GM19025 (cell line): ENCODE data around the gene STARD10.

ENCODE experiments used
- ATAC-seq: cut with Tn5 transposase; IDR thresholded peaks from one replicate; pipeline ENCODE4 v1.9.1; 2021; ENCODE audit warnings: mild to moderate bottlenecking, low read depth, moderate library complexity; ENCODE audit not compliant: unreplicated experiment

STARD10 gene

DNA sequence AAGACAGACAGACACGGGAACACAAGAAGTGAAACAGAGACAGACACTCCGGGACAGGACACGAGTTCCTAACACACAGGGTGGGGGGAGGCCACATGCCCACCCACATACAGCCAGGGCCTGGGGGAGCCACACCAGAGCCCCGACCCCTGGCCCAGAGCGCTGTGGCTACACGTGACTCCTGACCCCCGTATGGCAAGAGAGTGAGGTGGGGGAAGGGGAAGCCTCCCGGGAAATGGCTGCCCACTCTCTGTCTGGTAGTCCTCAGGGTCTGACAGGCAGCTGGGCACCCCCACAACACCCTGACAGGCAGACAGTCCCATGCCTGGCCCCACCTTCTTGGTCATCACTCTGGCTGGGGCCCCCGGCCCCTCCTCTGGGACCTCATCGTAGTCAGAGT, 81.0 kb downstream of the STARD10 start:
- ATAC-seq = no peak

DNA sequence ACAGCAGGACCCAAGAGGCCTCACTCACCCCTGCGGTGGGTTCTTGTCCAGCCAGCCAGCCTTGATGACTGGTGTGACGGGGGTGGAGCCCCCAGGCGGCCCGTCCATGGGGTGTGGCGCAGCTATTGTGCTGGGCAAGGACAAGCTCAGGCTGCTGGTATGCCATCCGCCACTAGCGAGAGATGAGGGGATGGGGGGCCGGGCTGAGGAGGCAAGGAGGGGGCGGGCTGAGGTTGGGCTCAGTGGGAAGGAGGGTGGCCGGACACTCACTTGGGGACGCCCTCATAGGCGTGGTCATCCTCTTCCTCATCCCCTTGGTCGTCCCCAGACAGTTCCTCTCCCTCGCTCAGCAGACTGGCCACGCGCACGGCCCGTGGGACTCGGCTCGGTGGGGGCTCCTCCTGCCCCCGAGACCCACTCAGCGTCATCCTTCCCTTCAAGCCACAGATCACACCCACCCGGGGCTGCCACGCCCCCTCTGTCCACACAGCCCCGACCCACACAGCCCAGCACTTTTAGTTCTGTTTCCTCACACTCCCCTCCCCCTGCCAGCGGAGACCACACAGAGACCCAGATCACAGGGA, 81.6 kb downstream of the STARD10 start:
- no peak for ATAC-seq

DNA sequence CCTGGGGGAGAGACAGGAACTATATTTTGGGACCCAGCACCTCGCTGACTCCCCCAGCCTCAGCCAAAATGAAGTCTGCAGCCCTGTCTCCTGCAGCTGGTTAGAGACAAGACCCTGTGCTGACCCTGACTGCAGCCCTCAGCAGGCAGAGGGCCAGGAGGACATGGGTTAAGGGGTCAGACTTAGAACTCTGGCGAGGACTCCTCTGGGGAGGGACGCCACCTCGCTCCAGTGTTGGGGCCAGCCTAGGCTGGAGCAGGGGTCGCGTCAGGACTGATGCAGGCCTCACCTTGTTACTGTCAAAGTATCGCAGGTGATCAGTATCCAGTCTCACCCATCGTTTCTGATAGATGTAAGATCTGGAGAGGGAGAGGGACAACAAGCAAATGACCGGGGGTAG, 82.7 kb downstream of the STARD10 start:
- ATAC-seq = no peak

DNA sequence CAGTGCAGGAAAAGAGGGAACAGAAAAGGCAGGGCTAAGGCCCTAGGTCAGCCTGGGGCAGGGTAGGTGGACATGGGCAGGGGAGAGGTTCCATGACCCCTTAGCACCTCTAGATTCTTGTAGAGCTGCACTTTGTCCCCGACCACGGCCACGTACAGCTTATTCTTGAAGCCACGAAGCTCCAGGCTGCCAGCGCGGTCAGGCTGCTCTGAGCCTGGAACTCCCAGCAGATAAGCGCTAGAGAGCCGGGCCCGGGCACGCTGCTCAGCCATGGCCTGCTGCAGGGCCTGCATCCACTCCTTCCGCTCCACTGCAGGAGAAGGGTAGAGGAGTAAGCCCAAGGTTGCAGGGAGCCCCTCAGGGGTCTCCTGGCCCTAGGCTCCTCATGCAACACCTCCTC, 83.6 kb downstream of the STARD10 start:
- no peak for ATAC-seq

DNA sequence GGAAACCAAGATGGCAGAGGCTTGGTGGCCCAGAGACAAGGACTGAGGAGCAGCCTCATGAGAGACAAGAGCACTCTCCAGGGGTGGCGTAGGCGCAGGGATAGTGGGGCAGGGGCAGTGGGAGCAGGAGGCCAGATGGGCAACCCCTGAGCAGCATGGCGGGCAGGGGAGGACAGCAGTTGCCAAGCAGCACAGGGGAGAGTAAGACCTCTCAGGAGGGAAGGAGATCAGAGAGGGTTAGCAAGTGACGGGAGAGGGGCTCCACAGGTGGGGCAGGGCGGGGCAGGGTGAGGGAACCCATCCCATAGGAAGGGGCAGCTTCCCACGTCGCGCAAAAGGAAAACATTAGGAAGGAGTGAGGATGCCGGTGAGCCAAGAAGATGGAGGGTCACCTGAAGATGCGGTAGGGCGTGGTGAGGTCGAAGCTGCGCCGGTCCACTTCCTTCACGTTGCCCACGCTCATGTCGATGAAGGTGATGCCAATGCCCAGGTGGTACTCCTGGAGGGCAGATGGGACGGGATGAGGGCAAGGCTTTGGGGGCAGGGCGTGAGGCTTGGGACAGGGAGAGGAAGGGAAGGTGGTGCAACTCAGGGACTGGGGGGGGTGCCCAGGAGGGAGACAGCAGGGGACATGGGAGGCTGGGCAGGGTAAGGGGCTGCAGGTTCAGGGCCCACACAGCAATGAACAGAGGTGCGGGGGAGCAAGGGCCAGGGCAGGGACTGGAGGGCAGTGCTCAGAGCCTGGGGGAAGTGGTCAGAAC, 84.2 kb downstream of the STARD10 start:
- ATAC-seq = no peak

DNA sequence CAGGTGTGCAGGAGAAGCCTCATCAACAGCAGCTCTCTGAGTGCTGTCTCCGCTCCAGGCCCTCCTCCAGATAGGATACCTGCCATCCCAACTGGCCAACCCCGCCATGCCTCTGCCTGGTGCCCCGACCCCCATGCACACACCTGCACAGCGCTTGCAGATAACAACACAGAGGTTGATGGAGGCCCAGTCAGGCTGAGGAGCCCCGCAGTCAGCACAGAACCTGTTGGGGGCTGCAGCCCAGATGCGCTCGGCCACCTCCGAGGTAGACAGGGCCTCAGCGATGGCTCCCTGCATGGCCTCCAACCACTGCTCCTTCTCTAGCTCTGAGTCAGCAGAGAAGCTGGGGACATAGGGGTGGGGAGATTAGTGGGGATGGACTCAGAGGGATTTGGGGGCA, 86.8 kb downstream of the STARD10 start:
- no peak for ATAC-seq

DNA sequence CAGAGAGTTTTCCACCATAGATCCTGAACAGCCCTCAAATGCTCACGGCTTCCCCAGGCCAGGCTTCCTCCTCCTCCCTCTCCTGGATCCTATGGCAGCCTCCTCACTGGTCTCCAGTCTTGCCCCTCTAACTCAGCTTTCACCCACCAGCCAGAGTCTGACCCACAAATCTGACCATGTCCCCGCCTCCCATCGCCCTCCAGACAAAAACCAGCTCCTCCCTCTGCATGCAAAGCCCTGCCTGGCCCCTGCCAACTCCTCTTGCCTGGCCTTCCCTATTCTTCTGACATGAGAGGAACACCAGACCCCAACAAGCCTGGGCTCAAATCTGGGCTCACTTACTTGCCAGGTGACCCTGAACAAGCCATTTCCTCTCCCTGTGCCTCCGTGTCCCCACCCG, 87.3 kb downstream of the STARD10 start:
- no peak for ATAC-seq

DNA sequence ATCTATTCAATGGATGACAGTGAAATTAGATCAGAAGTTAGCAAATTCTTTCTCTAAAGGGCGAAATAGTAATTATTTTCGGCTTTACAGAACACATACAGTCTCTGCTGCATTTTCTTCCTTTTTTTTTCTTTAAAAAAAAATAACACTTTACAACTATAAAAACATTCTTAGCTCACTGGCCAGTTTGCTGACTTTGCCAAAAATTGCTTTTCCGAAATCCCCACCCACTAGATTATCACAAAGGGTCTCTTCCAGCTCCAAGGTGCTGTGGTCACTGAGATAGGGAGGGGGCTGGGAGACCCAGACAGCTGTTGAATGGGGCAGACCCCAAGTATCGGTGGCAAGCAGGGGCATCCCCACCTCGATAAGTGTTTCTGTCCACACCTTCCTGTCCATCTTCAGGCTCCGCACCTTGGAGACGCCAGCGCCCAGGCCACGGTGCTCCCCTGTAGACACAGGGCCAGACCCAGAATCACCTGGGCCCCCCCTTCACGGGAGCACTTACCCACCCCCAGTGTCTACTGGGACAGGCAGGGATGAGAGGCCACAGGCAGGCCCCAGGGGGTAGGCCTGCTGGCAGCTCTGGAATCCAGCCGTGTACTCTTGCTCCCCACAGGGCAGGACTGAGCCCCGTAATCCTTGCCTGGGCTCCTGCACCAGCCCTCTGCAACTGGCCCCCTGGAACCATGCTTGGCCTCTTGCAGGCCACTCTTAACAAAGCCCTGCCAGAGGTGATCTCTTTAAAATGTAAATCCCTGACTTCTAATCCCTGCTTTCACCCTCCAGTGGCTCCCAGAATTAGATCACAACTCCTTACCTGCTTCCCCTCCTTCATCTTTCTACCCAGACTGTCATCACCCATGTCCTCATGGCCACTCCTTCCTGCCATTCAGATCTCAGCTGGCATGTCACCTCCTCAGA, 88.1 kb downstream of the STARD10 start:
- no peak for ATAC-seq

DNA sequence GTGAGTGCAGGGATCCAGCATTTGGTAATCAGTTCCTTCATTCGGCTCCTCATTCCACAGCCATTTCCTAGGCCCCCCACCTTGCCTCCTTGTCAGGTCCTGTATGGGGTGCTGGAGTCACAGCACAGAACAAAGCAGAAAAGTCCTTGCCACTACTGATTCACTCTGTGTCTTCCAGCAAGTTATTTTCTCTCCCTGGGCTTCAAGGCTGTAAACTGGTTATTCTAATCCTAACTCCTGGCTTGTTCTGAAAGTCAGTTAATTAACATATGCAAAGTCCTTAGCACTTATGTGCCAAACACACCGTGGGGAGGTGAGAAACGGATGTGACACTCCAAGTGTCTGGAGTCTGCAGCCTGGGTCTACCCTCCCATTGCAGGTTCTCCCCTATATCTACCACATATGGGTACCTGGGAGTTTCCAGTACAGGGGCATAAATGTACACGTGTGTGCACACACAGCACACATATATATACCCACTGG, 89.0 kb downstream of the STARD10 start:
- ATAC-seq = no peak
